CD4-positive, alpha-beta T cell treated with Interleukin-15 for 1 hour (primary cell): ENCODE data around the gene ATP9A.
"Not testable (repeated sequence)": the region's sequence is repeated elsewhere in the genome, so short reads cannot be mapped to it uniquely, and the experiment has no call there.

Experiments used
- DNase-seq: peaks from one replicate; pipeline ENCODE4 v3.0.0-alpha.2; 2020

Gene ATP9A

DNA sequence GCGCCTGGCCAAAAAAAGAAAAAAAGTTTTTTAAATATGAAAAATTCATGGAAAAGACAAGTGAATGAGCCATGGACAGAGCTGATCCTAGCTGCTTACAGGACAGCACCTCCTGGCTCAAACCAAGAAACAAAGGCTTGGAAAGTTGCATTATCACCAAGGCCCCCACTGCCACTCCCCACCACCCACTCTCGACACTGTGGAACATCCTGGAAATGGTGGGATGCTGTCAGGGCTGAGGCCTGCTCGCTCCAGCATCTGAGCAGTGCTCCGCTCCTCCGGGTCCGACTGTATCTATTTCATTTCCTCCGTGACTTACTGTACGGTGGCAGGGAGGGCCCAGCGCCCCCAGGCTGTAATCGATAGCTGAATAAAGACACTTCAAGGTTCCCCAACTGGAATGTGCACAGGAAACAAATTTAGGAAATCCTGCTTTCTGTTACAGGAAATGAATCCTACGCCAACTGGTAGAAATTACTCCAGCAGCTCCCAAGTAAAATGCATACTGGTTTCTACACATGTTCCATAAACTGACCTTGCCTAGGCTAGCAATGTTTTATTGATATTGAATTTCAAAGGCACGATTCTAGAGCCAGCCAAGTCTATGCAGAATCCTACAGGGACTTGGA lies 116.2 kb downstream of the ATP9A start:
- no peak for DNase-seq

DNA sequence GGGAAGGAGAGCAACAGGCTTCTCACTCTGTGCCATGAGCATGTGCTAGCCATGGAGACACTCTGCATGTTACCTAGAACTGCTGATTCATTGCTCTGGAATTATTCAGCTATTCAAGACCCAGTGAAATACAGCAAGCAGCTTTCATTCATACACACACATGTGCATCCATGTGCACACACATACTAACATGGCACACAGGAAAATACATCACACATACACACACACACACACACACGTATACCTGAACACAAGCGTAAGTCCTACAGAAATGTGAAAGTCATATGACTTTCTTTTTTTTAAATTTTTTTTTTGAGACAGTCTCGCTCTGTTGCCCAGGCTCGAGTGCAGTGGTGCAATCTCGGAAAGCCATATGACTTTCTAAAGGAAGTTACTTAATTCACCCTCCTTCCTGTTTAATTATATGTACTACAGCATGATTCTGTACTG lies 117.5 kb downstream of the ATP9A start:
- DNase-seq = peak; percentile 35

GRCh38 chr20:51648571-51648947 lies 119.6 kb downstream of the ATP9A start:
- no peak for DNase-seq

DNA sequence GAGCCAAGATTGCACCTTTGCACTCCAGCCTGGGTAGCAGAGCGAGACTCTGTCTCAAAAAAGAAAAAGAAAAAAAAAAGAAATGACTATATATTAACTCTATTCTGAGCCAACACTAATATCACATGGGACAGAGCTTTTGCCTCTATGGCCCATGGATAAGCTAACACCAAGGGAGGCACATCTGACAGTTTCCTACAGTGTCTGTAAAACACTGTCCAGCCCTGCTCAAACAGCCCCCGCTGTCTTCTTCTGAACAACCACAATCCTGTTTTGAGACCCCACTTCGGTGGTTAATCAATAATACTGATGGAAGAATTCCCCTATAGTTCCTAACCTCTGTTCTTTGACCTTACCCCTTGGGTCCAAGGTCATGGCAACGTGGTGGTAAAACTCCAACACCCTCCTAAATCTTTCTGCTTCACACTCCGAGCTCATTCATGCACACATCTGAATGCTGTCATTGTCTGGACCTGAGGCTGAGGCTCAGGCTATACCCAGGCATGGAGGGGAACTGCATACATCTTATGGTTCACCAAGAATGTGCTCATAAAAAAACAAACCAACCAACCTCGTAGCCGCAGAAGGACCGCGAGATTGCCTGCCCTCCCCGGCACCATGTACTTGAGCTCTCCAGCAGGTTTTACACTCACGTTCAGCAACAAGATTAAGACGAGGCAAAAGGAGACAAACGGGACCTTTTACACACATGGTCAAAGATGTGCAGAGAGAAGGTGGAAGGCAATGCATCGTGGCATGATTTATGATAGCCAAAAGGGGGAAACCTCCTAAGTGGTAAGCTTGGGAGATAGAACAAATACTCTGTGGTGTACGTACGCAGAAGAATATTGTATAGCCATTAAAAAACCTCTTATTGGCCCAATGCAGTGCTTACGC lies 120.3 kb downstream of the ATP9A start:
- no peak for DNase-seq

DNA sequence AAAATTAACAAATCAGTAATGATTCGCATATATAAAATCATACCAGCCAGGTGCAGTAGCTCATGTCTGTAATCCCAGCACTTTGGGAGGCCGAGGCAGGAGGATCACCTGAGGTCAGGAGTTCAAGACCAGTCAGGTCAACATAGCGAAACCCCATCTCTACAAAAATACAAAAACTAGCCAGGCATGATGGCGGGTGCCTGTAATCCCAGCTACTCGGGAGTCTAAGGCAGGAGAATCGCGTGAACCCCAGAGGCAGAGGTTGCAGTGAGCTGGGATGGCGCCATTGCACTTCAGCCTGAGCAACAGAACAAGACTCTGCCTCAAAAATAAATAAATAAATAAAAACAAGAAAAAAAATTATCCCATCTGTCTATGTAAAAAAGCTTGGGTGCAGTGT lies 124.4 kb downstream of the ATP9A start:
- not testable (repeated sequence) for DNase-seq

DNA sequence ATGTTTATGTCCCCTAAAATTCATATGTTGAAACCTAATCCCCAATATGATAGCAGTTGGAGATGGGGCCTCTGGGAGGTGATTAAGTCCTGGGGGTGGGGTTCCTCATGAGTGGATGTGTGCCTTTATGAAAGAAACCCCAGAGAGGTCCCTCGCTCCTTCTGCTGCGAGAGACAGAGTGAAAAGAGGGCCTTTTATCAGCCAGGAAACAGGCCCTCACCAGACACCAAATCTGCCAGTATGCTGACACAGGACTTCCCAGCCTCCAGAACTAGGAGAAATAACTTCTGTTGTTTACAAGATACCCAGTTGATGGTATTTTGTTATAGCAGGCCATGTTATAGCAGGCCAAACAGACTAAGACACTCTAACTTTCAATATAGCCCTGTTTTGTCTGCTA lies 124.8 kb downstream of the ATP9A start:
- no peak for DNase-seq

DNA sequence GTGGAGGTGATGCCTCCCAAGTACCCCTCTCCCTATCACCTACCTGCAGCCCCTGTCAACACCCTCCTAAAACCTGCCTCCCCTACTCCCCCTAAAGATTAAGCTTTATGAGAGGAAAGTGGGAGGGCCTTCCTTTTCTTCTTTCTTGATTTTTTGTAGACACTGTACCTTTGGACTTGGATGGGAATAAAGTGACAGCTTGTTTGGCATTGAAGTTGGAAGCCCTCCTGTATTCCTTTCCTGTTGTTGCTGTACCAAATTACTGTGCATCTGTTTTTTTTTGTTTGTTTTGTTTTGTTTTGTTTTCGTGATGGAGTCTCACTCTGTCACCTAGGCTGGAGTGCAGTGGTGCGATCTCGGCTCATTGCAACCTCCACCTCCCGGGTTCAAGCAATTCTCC lies 126.3 kb downstream of the ATP9A start:
- no peak for DNase-seq

GRCh38 chr20:51640743-51641142 lies 127.4 kb downstream of the ATP9A start:
- DNase-seq = no peak

DNA sequence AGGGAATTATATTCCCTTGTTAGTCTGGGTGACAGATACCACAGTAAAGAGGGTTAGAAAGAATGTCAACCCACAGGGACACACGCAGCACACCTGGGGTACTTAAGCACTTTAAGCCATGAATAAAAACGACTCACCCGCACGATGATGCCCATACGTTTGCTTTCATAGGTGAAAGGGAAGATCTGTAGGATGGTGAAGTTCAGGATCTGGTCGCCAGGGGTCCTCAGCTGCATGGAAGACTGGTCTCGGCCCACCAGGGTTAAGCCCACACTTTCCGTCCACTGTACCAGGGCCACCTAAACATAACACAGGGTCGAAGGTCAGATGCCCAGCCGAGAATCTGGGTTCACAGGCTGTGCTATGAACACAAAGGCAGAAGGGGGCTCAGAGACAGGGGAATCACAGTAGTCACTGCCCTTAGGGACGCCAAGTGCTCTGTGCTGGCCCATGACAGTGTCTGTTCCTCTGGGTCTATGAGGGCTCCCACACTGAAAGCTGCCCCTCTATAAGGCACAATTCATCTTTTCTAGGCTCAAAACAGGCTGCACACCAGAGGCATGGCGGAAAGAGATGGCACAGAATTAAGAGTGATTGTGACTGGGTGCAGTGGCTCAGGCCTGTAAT lies 128.9 kb downstream of the ATP9A start:
- peak; percentile 35 for DNase-seq

- DNase-seq = no peak
Observed at GRCh38 chr20:51637241-51637640, 130.9 kb downstream of the ATP9A start.

DNA sequence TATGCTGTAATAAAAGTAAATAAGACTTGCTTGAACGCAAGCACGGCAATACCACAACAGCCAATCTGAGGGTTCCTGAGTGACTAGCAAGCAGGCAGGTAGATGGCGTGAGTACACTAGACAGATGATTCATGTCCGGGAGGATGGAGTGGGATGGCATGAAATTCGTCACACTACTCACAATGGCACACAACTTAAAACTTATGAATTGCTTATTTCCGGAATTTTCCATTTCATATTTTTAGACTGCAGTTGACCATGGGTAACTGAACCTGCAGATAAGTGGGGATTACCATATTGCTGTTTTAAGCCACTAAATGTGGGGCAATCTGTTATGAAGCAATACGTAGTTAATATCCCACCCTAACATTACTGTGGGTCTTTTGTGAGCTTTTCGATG lies 132.1 kb downstream of the ATP9A start:
- no peak for DNase-seq

- DNase-seq = no peak
Observed at GRCh38 chr20:51635680-51636079, 132.5 kb downstream of the ATP9A start.

DNA sequence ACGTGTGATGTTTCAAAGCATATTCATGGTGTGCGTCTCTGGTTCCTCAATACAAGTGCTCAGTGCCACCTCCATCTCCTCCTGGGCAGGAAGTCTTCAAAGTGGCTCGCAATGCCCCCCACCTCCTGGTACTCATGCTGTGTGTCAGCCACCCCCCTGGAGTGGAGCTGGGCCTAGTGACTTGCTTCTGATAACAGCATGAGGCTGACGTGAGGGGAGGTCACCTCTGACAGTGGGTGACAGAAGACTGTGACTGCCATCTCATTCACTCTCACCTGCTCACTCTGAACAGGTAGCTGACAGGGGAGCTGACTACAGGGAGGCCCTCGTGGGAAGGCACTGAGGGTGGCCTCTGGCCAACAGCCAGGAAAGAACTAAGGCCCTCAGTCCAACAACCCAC lies 133.3 kb downstream of the ATP9A start:
- DNase-seq = no peak

GRCh38 chr20:51634257-51634656 lies 133.9 kb downstream of the ATP9A start:
- DNase-seq = no peak

GRCh38 chr20:51633430-51633829 lies 134.8 kb downstream of the ATP9A start:
- DNase-seq = no peak

GRCh38 chr20:51631953-51632352 lies 136.2 kb downstream of the ATP9A start:
- no peak for DNase-seq

DNA sequence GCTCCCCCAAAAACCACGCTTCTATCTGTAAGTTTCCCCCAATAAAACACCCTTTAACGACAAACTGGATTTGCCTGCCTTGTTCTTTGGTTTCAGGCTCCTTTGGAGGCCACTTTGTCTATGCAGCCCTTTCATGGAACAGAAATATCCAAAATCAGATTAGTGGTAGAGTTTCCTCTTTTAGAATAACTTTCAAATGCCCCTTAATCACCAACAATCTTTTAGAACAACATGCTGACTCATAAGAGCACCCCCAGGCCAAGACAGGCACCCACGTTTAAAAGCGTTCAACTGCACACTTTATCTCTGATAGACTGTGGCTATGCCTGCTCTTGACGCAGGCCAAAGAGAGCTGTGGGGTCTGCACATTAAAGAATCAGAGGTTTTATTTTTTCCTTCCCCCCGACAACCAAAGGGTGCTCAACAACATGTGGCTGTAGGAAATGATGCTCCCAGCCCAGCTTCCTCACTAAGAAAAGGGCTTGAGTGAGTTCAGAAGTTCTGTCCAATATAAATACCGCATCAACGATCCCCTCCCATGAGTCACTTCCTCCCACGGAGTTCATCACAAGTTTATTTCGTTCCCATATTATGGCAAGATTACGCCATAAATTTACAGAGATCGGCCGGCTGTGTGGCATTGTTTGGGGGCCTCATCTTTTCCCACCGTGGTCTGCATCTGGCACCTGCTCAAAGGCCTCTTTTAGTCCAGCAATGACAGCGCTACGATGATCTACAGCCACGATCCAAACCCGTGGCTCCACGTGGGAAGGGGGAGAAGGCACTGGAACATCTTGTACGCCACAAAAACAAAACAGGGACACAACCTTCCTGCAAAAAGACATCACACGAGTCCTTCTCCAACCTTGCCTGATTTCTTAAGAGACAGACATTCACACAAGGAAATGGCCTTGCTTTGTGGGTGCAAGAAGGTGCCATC lies 136.9 kb downstream of the ATP9A start:
- DNase-seq = peak; percentile 45

DNA sequence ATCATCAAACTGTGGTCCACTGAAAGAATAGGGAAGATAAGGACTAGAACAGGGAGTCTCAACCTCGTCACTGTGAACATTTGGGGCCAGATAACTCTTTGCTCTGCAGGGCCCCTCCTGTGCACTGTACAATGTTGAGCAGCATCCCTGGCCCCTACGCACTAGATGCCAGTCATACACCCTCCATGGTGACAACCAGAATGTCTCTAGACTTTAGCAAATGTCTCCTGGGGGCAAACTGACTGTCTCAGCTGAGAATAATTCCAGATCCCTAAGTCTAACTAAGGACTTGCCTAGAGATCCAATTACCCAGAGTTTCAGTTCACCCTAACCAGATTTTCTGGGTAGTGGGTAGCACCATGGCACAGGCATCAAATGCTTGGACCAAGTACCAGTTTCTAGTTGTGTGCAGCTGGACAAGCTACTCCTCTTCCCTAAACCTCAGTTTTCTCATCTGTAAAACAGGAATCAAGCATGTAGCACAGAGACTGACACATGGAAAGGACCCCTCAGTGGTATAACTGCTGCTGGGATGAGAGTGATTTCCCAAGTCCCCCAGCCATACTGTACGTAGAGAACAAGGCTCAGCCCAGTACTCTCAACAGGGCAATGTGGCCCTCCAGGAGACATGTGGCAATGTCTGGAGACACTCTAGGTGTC lies 138.7 kb downstream of the ATP9A start:
- no peak for DNase-seq

DNA sequence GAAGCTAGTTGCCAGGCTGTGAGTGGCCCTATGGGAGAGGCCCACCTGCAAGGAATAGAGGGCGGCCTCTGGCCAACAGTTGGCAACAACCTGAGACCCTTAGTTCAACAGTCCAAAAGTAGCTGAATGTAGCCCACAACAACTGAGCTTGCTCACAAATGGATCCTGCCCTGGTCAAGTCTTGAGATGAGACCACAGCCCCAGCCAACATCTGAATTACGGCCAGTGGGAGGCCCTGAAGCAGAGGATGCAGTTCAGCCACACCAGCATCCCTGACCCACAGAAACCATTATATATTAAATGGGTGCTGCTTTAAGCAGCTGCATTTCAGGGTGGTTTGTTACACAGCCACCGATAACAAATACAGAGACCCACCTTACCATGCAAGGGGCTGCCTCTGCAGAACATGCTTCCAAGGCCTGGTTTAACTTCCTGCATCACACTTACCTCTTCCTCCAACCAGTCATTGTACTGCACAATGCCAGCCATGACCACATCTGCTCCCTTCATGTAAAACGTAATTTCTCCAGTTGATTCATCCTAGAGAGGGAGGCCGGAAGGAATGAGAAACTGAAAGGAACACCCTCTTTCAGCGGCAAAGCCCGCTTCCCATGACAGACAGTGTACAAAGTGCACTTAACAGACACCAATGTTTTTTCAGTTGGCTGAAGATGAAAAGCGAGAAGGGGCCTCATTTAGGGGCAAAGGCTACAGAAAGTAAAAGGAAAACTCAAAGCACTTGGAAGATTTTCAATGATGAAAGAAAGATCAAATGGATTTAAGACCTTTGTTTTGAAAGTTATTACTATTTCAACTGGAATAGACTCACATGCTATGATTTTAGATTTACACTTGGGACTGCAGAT lies 139.4 kb downstream of the ATP9A start:
- DNase-seq = no peak

GRCh38 chr20:51627586-51627985 lies 140.6 kb downstream of the ATP9A start:
- no peak for DNase-seq

DNA sequence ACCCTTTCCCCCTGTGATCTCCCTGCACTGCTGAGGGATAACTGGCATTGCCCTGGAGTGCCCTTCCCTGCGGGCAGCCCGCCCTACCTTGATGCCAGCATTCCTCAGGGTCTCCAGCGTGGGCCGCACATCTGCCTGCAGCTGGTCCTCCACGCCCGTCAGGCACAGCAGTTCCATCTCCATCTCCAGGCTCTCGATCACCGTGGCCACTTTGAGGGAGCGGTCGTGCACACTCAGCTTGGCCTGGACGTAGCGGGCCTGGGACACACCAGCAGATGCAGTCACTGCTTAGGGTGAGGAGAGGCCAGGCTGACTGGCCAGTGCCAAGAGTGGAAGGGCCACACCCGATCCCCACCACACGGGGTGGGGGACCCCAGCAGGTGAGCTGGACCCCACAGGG lies 143.1 kb downstream of the ATP9A start:
- DNase-seq = no peak
